Right atrium auricular region (tissue), 2 donors: Measurements from ENCODE around the gene TRIO. TPM values are rescaled to one million over a fixed set of nuclear protein-coding genes. Genes with fewer than 3 reads are reported as not detected.

Experiments used
- DNase-seq: peaks from one replicate; pipeline ENCODE4 v3.0.0-alpha.2; 2019; ENCODE audit warnings: low spot score
- H3K27ac ChIP-seq, 2 donors: fragments of 200-600 bp; sonication (generic); 1 replicate in 1 of 2; 2 replicates in 1 of 2; pipeline ENCODE4 v1.5.1; 2016 to 2019
- H3K27me3 ChIP-seq, 2 donors: fragments of 200-600 bp; sonication (generic); one replicate each; pipeline versions ENCODE4 v1.5.1 to v1.6.0; 2017 to 2019
- H3K36me3 ChIP-seq: fragments of 200-600 bp; sonication (generic); one replicate; pipeline ENCODE4 v1.5.1; 2016
- H3K4me1 ChIP-seq, 2 donors: fragments of 200-600 bp; sonication (generic); one replicate each; pipeline versions ENCODE4 v1.5.1 to v1.6.0; 2017 to 2019
- H3K4me3 ChIP-seq, 2 donors: fragments of 200-600 bp; sonication (generic); 1 replicate in 1 of 2; 2 replicates in 1 of 2; pipeline ENCODE4 v1.5.1; 2017 to 2019; ENCODE audit warnings: mild to moderate bottlenecking in 1 of 2, moderate library complexity in 1 of 2
- H3K9me3 ChIP-seq, 2 donors: fragments of 200-600 bp; sonication (generic); one replicate each; pipeline ENCODE4 v1.5.1; 2019
- CTCF ChIP-seq, 2 donors: fragments of 200-600 bp; sonication (generic); IDR thresholded peaks; one replicate each; pipeline ENCODE4 v1.5.1; 2019; ENCODE audit warnings: antibody characterized with exemption in 2 of 2
- total RNA-seq, 2 donors: library from RNA; depleted of rRNA; stranded (reverse); fragments of >200 nt; gene quantifications; one replicate each; pipeline ENCODE4 v1.1.0, GENCODE V29; 2016

TRIO gene
- total RNA-seq, 2 donors from 2014 or later = 51.6 to 67.0 TPM

GRCh38 chr5:14297697-14298096 is 154.6 kb downstream of the TRIO start:
- Histone ChIP-seq H3K4me1 (peaks cover 0 to 26% of the 10 kb centered on the region in 2 donors), H3K36me3 (peaks cover 11% of the 10 kb centered on the region), H3K9me3 (no peaks in the 10 kb centered on the region), H3K4me3 (no peak overlapping the region), H3K27me3 (no peaks in the 10 kb centered on the region), H3K27ac (no peak overlapping the region)
- no peak for DNase-seq
- TF ChIP-seq CTCF (IDR thresholded peaks at IDR 0.05) = no peak

GRCh38 chr5:14298126-14298847 is 155.1 kb downstream of the TRIO start:
- no peak overlapping the region for H3K27ac ChIP-seq
- peaks cover 9% of the 10 kb centered on the region for H3K36me3 ChIP-seq
- peaks cover 0 to 23% of the 10 kb centered on the region in 2 donors for H3K4me1 ChIP-seq
- H3K27me3 ChIP-seq = no peaks in the 10 kb centered on the region
- H3K4me3 ChIP-seq = no peak overlapping the region
- no peak for DNase-seq
- no peaks in the 10 kb centered on the region for H3K9me3 ChIP-seq
- TF ChIP-seq CTCF (IDR thresholded peaks at IDR 0.05) = no peak

GRCh38 chr5:14299666-14300065 is 156.5 kb downstream of the TRIO start:
- H3K27ac ChIP-seq = no peak overlapping the region
- no peak overlapping the region for H3K4me3 ChIP-seq
- DNase-seq = no peak
- no peak for TF ChIP-seq CTCF (IDR thresholded peaks at IDR 0.05)
- H3K4me1 ChIP-seq = peaks cover 0 to 23% of the 10 kb centered on the region in 2 donors
- H3K27me3 ChIP-seq = no peaks in the 10 kb centered on the region
- peaks cover 8% of the 10 kb centered on the region for H3K36me3 ChIP-seq
- H3K9me3 ChIP-seq = no peaks in the 10 kb centered on the region

GRCh38 chr5:14301186-14301585 is 158.0 kb downstream of the TRIO start:
- DNase-seq = no peak
- H3K4me1 ChIP-seq = peaks cover 0 to 14% of the 10 kb centered on the region in 2 donors
- H3K27me3 ChIP-seq = no peaks in the 10 kb centered on the region
- TF ChIP-seq CTCF (IDR thresholded peaks at IDR 0.05) = no peak
- H3K27ac ChIP-seq = no peak overlapping the region
- no peaks in the 10 kb centered on the region for H3K9me3 ChIP-seq
- no peak overlapping the region for H3K4me3 ChIP-seq
- H3K36me3 ChIP-seq = peaks cover 18% of the 10 kb centered on the region

GRCh38 chr5:14302330-14302729 is 159.2 kb downstream of the TRIO start:
- no peak for DNase-seq
- peaks cover 25% of the 10 kb centered on the region for H3K36me3 ChIP-seq
- no peak overlapping the region for H3K4me3 ChIP-seq
- no peaks in the 10 kb centered on the region for H3K27me3 ChIP-seq
- TF ChIP-seq CTCF (IDR thresholded peaks at IDR 0.05) = no peak
- H3K27ac ChIP-seq = no peak overlapping the region
- peaks cover 0 to 3% of the 10 kb centered on the region in 2 donors for H3K4me1 ChIP-seq
- H3K9me3 ChIP-seq = no peaks in the 10 kb centered on the region

- peaks cover 42% of the 10 kb centered on the region for H3K36me3 ChIP-seq
Measured at GRCh38 chr5:14305045-14305444, 161.9 kb downstream of the TRIO start.

More at GRCh38 chr5:14305045-14305444, 161.9 kb downstream of the TRIO start:
- no peak for TF ChIP-seq CTCF (IDR thresholded peaks at IDR 0.05)
- Histone ChIP-seq H3K9me3 (no peaks in the 10 kb centered on the region), H3K27me3 (no peaks in the 10 kb centered on the region), H3K4me1 (peaks cover 0 to 3% of the 10 kb centered on the region in 2 donors), H3K4me3 (no peak overlapping the region), H3K27ac (no peak overlapping the region)
- DNase-seq = no peak
